Neural cell (in vitro differentiated cells): ENCODE measurements around the gene SLC27A1. TPM values are rescaled to one million over a fixed set of nuclear protein-coding genes. Genes with fewer than 3 reads are reported as not detected.

Source experiments
- H2AFZ ChIP-seq: fragments of 200-600, 300-800 bp; sonication (generic), shearing (Covaris generic); 2 replicates; pipeline ENCODE4 v1.6.0; 2014; ENCODE audit warnings: low read depth, mild to moderate bottlenecking, antibody characterized with exemption, low read length, moderate library complexity
- H3F3A ChIP-seq: fragments of 200-600 bp; shearing (Covaris generic); 2 replicates; pipeline ENCODE4 v1.6.1; 2016; ENCODE audit warnings: mild to moderate bottlenecking, moderate library complexity, mixed read lengths, antibody characterized with exemption, low read length; ENCODE audit not compliant: insufficient read depth, poor library complexity, severe bottlenecking
- H3K27ac ChIP-seq: fragments of 200-600, 300-800 bp; sonication (generic), shearing (Covaris generic); 2 replicates; pipeline ENCODE4 v1.5.1; 2014; ENCODE audit warnings: mild to moderate bottlenecking, low read length, moderate library complexity
- H3K27me3 ChIP-seq: fragments of 300-800, 200-600 bp; sonication (generic), shearing (Covaris generic); 2 replicates; pipeline ENCODE4 v1.6.0; 2014; ENCODE audit warnings: mild to moderate bottlenecking, low read depth, low read length, moderate library complexity; ENCODE audit not compliant: insufficient read depth
- H3K36me3 ChIP-seq: fragments of 300-800, 200-600 bp; sonication (generic), shearing (Covaris generic); 2 replicates; pipeline ENCODE4 v1.5.1; 2014; ENCODE audit warnings: mild to moderate bottlenecking, antibody characterized with exemption, low read length, moderate library complexity; ENCODE audit not compliant: insufficient read depth
- H3K4me2 ChIP-seq: fragments of 300-800, 200-600 bp; sonication (generic), shearing (Covaris generic); 2 replicates; pipeline ENCODE4 v1.6.0; 2014; ENCODE audit warnings: mild to moderate bottlenecking, low read length
- H3K4me3 ChIP-seq: fragments of 300-800, 200-600 bp; sonication (generic), shearing (Covaris generic); 2 replicates; pipeline ENCODE4 v1.5.1; 2014; ENCODE audit warnings: mild to moderate bottlenecking, low read length, moderate library complexity
- H3K79me2 ChIP-seq: fragments of 200-600 bp; shearing (Covaris generic); replicated peaks from 2 replicates; pipeline ENCODE4 v1.6.0; 2014; ENCODE audit warnings: mild to moderate bottlenecking, low read length, moderate library complexity; ENCODE audit not compliant: insufficient read depth
- H3K9ac ChIP-seq: fragments of 300-800, 200-600 bp; sonication (generic), shearing (Covaris generic); 2 replicates; pipeline ENCODE4 v1.6.1; 2016; ENCODE audit warnings: mild to moderate bottlenecking, low read length, mixed read lengths
- H3K9me2 ChIP-seq: fragments of 200-600 bp; shearing (Covaris generic); 2 replicates; pipeline ENCODE4 v1.6.1; 2016; ENCODE audit warnings: mild to moderate bottlenecking, low read length, mixed read lengths; ENCODE audit not compliant: insufficient read depth
- H3K9me3 ChIP-seq: fragments of 200-600, 300-800 bp; sonication (generic), shearing (Covaris generic); 2 replicates; pipeline ENCODE4 v1.6.1; 2016; ENCODE audit warnings: mild to moderate bottlenecking, mixed run types, low read length, moderate library complexity, mixed read lengths
- H4K20me1 ChIP-seq: fragments of 200-600 bp; shearing (Covaris generic); 2 replicates; pipeline ENCODE4 v1.6.1; 2016; ENCODE audit warnings: mild to moderate bottlenecking, mixed run types; ENCODE audit not compliant: insufficient read depth
- EP300 ChIP-seq: fragments of 450-650 bp; conservative IDR thresholded peaks from 2 replicates; pipeline ENCODE4 v1.6.1; 2014; ENCODE audit warnings: antibody characterized with exemption, mild to moderate bottlenecking, moderate library complexity; ENCODE audit not compliant: poor library complexity, severe bottlenecking
- EZH2 ChIP-seq: fragments of 200-600, 300-800 bp; shearing (Covaris generic), sonication (generic); IDR thresholded peaks from 2 replicates; pipeline ENCODE4 v1.6.1; 2014; ENCODE audit warnings: antibody characterized with exemption, low read length, borderline replicate concordance, mild to moderate bottlenecking; ENCODE audit not compliant: insufficient read depth, poor library complexity, severe bottlenecking
- MXI1 ChIP-seq: fragments of 450-650 bp; conservative IDR thresholded peaks from 2 replicates; pipeline ENCODE4 v1.6.1; 2014; ENCODE audit warnings: antibody characterized with exemption, mild to moderate bottlenecking; ENCODE audit not compliant: poor library complexity, severe bottlenecking
- POLR2AphosphoS5 ChIP-seq: IDR thresholded peaks from 2 replicates; pipeline ENCODE4 v1.6.1; 2012
- RAD21 ChIP-seq: fragments of 450-650 bp; conservative IDR thresholded peaks from 2 replicates; pipeline ENCODE4 v1.6.1; 2014; ENCODE audit warnings: antibody characterized with exemption, mild to moderate bottlenecking, moderate library complexity
- SMC3 ChIP-seq: fragments of 450-650 bp; conservative IDR thresholded peaks from 2 replicates; pipeline ENCODE4 v1.6.1; 2014; ENCODE audit warnings: antibody characterized with exemption, mild to moderate bottlenecking, moderate library complexity; ENCODE audit not compliant: poor library complexity
- TAF1 ChIP-seq: IDR thresholded peaks from 2 replicates; pipeline ENCODE4 v1.6.1; 2012; ENCODE audit warnings: low read depth
- polyA plus RNA-seq: library from polyadenylated mRNA; depleted of rRNA; stranded (reverse); fragments of >200 nt; gene quantifications from 2 replicates; pipeline ENCODE4 v1.2.3, GENCODE V29; 2014
- TF ChIP-seq, protein P1 (sequence below): fragments of 450-650 bp; IDR thresholded peaks from 2 replicates; pipeline ENCODE4 v1.5.1; 2014; ENCODE audit warnings: antibody characterized with exemption, mild to moderate bottlenecking, moderate library complexity; ENCODE audit not compliant: poor library complexity, severe bottlenecking
- TF ChIP-seq, protein P2 (sequence below): IDR thresholded peaks from 2 replicates; pipeline ENCODE4 v1.6.1; 2012; ENCODE audit warnings: borderline replicate concordance

SLC27A1 gene
- polyA plus RNA-seq, 1 donor from 2014 or later, result 22.0 TPM

DNA sequence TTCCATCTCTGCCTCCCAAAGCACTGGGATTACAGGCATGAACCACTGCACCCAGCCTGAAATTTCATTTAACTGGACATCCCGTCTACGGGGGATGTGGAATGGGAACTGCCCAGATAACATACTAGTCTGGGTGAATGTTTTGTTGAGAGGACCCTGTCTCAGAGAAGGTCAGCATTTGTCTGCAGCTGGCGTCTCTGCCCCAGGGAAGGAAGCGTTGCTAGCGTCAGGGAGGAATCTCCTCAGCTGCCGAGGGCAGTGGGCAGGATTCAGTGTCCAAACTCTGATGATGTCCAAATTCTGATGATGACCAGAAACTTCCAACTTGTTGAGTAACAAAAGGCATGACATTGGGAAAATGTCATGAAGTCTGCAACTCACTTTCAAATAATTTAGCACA is 12.7 kb upstream of the SLC27A1 start:
- Histone ChIP-seq H3K4me2 (no peak overlapping the region), H3K27me3 (peaks cover 16% of the 10 kb centered on the region), H3K9me3 (no peaks in the 10 kb centered on the region), H4K20me1 (no peaks in the 10 kb centered on the region), H3K4me3 (no peak overlapping the region), H2AFZ (no peak overlapping the region), H3K9ac (no peak overlapping the region), H3F3A (no peaks in the 10 kb centered on the region), H3K79me2 (no peaks in the 10 kb centered on the region), H3K36me3 (no peaks in the 10 kb centered on the region), H3K9me2 (no peaks in the 10 kb centered on the region), H3K27ac (no peak overlapping the region)
- TF ChIP-seq EP300, result no peak
- no peak for TF ChIP-seq MXI1
- no peak for TF ChIP-seq EZH2
- TF ChIP-seq, protein P1, sequence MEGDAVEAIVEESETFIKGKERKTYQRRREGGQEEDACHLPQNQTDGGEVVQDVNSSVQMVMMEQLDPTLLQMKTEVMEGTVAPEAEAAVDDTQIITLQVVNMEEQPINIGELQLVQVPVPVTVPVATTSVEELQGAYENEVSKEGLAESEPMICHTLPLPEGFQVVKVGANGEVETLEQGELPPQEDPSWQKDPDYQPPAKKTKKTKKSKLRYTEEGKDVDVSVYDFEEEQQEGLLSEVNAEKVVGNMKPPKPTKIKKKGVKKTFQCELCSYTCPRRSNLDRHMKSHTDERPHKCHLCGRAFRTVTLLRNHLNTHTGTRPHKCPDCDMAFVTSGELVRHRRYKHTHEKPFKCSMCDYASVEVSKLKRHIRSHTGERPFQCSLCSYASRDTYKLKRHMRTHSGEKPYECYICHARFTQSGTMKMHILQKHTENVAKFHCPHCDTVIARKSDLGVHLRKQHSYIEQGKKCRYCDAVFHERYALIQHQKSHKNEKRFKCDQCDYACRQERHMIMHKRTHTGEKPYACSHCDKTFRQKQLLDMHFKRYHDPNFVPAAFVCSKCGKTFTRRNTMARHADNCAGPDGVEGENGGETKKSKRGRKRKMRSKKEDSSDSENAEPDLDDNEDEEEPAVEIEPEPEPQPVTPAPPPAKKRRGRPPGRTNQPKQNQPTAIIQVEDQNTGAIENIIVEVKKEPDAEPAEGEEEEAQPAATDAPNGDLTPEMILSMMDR, result no peak
- TF ChIP-seq TAF1, result no peak
- TF ChIP-seq POLR2AphosphoS5, result no peak
- TF ChIP-seq, protein P2, sequence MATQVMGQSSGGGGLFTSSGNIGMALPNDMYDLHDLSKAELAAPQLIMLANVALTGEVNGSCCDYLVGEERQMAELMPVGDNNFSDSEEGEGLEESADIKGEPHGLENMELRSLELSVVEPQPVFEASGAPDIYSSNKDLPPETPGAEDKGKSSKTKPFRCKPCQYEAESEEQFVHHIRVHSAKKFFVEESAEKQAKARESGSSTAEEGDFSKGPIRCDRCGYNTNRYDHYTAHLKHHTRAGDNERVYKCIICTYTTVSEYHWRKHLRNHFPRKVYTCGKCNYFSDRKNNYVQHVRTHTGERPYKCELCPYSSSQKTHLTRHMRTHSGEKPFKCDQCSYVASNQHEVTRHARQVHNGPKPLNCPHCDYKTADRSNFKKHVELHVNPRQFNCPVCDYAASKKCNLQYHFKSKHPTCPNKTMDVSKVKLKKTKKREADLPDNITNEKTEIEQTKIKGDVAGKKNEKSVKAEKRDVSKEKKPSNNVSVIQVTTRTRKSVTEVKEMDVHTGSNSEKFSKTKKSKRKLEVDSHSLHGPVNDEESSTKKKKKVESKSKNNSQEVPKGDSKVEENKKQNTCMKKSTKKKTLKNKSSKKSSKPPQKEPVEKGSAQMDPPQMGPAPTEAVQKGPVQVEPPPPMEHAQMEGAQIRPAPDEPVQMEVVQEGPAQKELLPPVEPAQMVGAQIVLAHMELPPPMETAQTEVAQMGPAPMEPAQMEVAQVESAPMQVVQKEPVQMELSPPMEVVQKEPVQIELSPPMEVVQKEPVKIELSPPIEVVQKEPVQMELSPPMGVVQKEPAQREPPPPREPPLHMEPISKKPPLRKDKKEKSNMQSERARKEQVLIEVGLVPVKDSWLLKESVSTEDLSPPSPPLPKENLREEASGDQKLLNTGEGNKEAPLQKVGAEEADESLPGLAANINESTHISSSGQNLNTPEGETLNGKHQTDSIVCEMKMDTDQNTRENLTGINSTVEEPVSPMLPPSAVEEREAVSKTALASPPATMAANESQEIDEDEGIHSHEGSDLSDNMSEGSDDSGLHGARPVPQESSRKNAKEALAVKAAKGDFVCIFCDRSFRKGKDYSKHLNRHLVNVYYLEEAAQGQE, result no peak
- no peak for TF ChIP-seq RAD21
- no peak for TF ChIP-seq SMC3

DNA sequence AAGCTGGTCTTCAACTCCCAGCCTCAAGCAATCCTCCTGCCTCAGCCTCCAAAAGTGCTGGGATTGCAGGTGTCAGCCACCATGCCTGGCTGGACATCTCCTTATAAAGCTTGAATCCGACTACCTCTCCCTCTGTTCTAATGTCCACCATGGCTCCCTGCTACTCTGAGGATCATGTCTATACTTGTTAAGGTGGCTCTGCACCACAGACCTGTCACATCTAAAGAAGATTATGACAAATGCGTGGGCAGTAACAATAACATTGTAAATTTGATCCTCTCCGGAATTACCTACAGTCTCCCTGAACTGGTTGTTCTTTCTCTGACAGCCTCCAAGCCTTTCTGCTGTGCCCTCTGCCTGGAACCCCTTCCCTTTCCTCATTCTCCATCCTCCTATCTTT is 11.4 kb upstream of the SLC27A1 start:
- Histone ChIP-seq H3F3A (no peaks in the 10 kb centered on the region), H2AFZ (no peak overlapping the region), H3K4me2 (no peak overlapping the region), H3K27ac (no peak overlapping the region), H3K9me2 (no peaks in the 10 kb centered on the region), H3K79me2 (no peaks in the 10 kb centered on the region), H3K27me3 (peaks cover 16% of the 10 kb centered on the region), H3K4me3 (no peak overlapping the region), H3K36me3 (no peaks in the 10 kb centered on the region), H4K20me1 (no peaks in the 10 kb centered on the region), H3K9me3 (no peaks in the 10 kb centered on the region), H3K9ac (no peak overlapping the region)
- TF ChIP-seq POLR2AphosphoS5 (no peak), EZH2 (no peak), RAD21 (no peak), MXI1 (no peak), SMC3 (no peak), EP300 (no peak), TAF1 (no peak)
- TF ChIP-seq, protein P1, result no peak
- TF ChIP-seq, protein P2, result no peak
